Stimulated activated CD8-positive, alpha-beta memory T cell treated with anti-CD3 and anti-CD28 coated beads, Interleukin-12 subunit alpha, Interleukin-12 subunit beta, amount 100 ng/mL, for 4 hours (primary cell): Measurements from ENCODE around the gene ITFG1.
"Not testable (repeated sequence)": the region's sequence is repeated elsewhere in the genome, so short reads cannot be mapped to it uniquely, and the experiment has no call there.

Source experiments
- DNase-seq: peaks from one replicate; pipeline ENCODE4 v3.0.0-alpha.2; 2020; ENCODE audit warnings: low read depth

The ITFG1 gene

GRCh38 chr16:47150067-47150466 lies 310.8 kb downstream of the ITFG1 start:
- no peak for DNase-seq

- no peak for DNase-seq
These were observed 316.3 kb downstream of the ITFG1 start for GRCh38 chr16:47144559-47144877.

DNA sequence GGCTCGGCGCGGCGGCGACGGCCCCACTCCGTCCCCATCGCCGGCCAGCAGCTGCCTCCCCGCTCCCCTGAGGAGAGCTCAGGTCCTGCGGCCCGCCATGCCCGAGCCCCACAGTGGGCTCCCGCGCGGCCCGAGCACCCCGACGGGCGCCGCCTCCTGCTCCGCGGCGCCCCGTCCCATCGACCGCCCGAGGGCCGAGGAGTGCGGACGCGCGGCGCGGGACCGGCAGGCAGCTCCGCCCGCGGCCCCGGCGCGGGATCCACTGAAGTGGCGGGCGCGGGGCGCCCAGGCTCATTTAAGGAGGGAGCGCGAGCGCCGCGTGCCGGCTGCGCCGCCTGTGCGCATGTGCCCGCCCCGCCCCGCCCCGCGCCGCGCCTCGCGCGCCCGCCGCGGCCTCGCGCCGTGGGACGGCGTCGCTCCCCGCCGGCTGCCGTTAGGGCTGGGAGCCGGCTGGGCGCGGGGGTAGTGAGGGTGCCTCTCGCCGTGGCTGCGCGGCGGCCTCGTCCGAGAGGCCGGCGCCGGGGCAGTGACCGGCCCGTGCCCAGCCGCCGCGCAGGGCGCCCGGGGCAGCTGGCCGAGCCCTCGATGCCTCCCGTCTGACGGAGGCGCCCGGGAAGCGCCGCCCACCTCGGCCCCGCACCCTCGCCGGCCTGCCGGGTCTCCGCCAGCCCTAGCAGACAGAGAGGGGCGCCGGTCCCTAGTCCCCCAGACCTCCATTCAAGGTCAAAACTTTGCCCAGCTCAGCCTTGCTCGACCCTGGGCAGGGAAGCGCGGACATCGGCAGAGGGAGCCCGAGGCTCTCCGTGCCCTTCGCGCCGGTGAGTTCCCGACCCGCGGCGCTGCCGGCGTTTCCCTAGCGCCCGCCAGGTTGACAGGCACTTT lies 316.9 kb downstream of the ITFG1 start, which contains the start of gene NETO2:
Gene NETO2, minus strand, starts transcription at position 269 of the 882 bp plus-strand sequence. CDS start 333 bp downstream, outside the sequence.
- peak; percentile 59 for DNase-seq

DNA sequence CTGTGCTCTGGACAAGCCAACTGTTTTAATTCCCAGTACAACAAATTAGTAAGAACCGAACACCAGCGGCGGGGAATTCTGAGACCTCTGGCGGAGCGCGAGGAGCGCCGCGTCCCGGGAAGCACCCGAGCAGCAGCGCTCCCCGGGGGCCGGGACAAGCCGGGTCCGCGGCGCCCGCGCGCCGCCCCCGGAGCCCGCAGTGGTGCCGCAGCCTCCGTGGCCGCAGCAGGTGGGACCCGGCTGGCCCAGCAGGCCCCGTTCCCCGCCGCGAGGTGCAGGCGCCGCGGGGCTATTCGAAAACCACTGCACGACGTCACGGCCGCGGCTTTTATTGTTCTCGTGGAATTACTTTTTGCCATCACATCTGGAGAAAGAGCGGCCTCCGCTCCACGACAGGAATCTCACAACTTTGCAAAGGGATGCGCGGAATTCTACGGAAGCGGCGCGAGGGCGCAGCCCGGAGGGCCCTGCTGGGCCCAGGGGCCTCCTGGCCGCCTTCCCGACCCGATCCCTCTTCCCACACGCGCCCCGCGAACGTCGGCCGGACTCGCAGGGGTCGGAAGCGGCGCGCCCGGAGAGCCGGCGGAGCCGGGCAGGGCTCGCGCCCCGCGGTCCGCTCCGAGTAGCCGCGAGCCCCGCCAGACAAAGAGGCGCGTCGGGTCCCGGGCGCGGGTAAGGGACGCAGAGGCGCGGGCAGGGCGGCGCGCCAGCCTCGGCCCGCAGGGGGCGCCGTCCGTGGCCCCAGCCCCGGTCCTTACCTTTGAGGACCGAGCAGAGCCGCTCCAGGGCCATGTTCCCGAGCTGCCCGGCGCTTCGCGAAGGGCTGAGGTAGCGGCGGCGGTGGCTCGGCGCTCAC lies 317.8 kb downstream of the ITFG1 start:
- peak; percentile 37 for DNase-seq

DNA sequence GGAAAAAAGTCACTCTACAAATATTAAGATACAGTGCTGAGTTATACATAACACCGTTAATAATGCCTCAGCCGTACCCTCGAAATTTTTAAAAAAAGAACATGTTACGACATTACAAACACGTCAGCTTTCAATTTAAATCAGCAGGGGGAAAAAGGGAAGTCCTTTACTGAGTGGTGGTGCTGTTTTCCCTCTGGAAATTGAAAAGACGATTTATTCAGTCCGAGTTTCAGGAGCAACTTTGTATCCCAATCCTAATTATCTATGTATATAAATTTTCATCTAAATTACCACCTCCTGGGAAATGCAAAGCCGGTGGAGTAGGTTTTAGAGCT lies 318.4 kb downstream of the ITFG1 start:
- no peak for DNase-seq

DNA sequence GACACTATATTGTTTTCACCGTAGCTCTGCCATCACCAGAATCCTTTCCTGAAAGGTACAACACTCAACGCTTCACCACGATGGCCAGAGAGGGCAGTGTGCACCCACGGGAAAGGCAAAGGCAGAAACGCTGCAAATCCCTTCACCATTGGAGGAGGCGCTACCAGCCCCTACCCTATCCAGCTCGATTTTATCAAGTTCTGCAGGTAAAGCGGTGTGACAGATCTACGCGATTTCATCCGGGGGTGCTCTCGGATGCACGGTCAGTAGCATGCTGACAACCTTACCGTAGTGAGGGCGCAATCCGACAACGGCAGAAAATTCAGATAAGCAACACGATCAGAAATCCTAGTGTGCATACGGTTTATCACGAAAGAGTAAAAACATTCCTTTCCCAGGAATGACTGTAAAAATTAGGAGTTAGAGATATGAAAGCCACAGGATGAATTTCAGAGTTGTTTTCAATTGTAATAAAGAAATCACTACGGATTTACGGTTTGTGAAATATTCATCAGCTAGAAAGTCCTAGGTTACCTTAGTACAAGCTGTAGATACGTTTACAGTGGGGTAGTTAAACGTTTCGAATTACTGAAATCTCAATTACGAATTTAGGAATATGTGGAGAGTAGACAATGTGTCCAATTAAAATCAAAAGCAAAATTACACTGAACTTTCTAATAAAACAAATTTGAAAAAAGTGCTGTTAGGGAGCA lies 318.9 kb downstream of the ITFG1 start:
- DNase-seq, result peak; percentile 49

DNA sequence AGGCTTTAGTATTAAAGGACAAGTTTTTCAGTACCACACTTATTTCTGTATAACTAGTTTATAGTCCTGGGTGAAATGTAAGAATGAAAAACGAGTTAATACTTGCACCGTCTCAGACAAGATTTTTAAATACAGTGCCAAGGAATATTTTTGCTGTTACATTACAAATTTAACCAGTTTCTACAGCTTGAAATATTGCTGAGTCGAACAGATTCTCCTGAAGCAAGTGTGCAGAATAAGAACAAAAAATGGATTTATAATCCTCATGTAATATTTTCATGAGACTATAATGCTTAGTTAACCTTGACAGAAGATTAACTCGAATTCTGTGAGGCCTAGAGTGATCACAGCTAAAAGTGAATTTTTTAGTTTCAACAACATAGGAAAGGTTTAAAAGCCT lies 320.2 kb downstream of the ITFG1 start:
- no peak for DNase-seq

DNA sequence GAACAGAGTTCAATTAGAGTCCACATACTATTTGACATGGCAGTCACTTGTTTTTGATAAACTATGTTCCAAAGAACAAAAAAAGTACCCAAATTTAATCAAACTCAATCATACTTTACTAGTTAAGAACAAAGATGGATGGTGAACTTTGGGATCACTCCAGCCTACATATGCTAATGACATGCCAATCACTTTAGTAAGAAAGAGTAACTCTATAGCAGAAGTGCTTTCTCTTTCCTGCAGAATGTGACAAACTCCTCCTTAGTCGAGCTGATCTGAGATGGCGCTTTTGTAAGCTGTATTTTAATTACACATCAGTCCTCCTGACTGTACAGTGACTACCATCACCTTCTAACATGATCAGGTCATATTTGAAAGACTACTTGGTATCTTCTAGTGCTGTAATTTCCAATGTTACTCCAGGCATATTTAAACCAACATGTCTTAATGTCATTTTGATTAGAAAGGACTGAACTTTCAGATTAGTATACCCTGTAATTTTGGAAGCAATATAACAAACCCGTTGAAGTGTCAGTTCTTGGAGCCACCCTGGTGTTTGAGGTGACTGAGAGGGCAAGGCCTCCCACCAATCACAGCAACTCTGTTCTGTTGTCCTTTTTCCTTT lies 321.2 kb downstream of the ITFG1 start:
- DNase-seq, result no peak

GRCh38 chr16:47137925-47138324 lies 322.9 kb downstream of the ITFG1 start:
- DNase-seq, result not testable (repeated sequence)

GRCh38 chr16:47136099-47136842 lies 324.6 kb downstream of the ITFG1 start:
- no peak for DNase-seq

DNA sequence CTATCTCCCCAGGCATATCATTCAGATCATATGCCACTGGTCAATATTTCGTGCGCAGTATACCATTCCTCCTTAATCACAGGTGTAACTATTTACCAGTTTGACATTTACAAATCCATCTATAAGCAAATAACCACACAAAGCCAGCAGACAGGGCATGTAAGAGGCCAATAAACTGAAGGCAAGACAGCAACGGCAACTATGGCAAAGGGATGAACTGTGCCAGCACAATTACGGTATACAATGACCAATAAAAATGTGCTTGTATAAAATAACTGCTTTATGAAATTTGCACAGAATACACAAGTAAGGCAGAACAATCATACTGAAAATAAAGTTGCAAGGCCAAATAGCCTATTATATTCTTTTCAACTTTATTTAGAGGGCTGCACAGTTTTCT lies 326.3 kb downstream of the ITFG1 start:
- DNase-seq, result no peak

GRCh38 chr16:47132308-47132707 lies 328.6 kb downstream of the ITFG1 start:
- no peak for DNase-seq

DNA sequence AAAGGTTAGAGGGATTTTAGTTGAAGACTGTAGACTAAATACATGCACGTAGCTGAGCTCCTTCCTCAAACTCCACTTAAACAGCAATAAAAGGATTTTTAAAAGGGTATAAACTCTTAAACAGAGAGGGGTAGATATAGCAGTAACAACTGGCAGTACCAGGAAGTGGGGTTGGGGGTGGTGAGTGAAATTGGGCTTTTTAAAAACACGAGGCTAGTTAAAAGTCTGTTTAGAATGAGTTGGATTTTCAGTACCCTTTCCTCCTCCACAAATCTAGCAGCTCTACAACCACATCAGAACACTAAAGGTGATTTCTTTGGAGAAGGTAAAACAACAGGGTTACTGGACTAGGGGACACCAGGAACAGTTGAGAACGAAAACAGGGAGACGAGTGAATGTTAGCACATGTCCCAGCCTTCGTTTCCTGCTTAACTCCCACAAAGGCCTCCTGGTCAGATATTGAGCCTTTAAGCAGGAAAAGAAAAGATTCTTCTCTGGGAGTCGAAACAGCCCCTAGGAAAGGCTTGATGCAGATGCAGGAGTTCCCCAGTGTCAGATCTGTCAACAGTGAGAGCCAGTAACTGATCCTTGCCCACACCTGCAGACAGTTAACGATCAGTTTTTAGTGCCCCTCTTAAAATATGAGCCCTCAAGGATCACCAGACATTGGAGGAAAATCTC lies 331.0 kb downstream of the ITFG1 start:
- DNase-seq, result no peak

DNA sequence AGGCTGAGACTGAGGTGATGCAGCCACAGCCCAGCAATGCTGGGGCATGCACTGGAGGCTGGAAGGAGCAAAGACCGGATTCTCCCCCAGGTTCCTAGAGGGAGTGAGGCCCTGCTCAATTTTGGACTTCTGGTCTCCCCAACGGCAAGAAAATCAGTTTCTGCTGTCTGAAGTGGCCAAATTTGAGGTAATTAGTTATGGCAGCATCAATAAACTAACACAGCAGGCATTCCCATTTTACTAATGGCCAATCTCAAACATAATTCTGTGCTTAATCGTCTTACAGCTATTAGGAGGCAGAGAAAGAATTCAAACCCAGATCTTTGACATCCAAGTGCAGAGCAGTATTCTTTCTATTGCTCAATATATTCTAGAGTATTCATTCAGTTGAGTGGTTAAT lies 333.3 kb downstream of the ITFG1 start:
- DNase-seq, result no peak

DNA sequence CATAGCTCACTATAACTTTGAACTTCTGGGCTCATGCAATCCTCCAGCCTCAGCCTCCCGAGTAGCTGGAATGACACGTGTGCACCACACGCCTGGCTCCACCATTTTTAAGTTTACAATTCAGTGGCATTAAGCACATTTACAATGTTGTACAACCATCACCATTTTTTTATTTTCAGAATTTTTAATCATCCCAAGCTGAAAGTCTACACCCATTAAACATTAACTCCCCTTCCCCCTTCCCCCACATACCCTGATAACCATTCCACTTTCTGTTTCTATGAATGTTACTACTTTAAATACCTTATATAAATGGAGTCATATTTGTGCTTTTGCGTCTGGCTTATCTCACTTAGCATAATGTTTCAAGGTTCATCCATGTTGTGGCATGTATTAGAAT lies 335.1 kb downstream of the ITFG1 start:
- no peak for DNase-seq

GRCh38 chr16:47113130-47113529 lies 347.7 kb downstream of the ITFG1 start:
- DNase-seq, result no peak

DNA sequence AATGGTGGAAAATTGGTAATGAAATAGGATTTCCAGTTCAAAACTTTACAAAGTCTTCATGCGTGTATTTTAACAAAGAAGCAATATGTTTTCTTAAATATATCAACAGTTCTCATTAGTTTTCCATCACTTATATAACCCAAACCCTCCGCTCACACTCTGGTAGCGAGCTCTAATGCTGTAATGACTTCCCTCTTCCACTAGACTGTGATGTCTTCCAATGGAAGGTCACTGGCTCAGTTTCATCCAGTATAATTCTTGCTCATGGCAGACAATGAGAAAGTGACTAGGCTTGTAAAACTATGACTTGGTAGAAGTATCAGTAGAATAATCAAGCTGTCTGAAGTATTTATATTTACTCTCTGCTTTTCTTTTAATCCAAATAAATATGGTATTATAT lies 349.9 kb downstream of the ITFG1 start:
- DNase-seq, result no peak

DNA sequence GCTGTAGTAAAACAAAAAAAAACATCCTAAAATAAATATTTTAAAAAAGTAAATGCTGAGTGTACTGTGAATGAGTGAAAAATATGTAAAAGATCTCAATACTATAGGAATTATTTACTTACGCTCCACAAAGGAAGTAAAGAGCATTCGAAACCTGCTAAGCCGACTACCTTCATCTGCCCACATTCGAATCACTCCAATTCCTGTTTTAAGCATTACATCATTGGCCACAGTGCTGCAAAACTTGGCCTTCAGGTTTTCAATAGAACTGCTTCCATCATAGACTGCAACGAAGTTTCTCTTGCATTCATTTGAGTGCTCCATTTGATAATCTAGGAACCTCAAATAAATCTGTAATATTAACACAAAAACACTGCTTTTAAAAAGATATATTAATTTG lies 351.5 kb downstream of the ITFG1 start:
- no peak for DNase-seq
